ENCODE results near the gene SRMS. TPM values are rescaled to one million over a fixed set of nuclear protein-coding genes. Genes with fewer than 3 reads are reported as not detected.

SRMS gene
- total RNA-seq, 2 donors from 2014 or later = not detected

DNA sequence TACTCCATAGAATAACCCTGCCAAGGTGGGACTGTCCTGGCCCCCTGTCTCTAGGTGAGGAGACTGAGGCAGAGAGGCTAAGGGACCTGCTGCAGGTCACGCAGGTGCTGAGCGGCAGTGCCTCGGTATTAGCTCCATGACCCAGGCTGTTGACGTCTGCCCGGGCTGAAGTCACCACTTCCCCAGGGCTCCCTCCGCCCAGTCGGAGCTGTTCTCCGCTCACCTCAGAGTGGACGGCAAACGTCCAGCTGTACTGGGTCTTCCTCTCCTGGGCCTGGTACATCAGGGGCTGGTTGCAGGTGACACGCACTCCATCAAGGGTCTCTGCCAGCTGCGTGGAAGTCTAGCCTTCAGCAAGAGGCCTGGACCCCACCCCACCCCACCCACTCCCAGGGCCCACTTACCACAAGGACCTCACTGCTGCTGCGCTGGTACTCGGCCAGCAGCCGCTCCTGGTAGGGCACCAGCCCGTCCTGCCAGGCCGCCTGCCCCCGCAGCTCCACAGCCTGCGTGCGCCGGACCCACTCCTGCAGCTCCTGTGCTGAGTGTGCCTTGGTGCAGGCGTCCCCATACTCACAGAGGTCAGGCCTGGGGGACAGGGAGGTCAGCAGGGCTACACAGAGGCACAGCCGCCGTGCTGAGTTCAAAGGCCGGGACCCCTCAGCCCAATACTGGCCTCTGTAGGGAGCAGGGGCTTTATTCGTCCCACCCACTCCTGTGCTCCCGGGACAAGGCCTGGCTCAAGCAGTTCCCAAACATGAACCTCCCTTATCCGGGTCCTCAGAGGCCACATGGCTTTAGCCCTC lies 22.9 kb upstream of the SRMS start:
- H3K27ac ChIP-seq = no peak overlapping the region
- no peaks in the 10 kb centered on the region for H3K27me3 ChIP-seq (replicated peaks; ENCODE audit: insufficient read depth)
- H3K9me3 ChIP-seq = no peaks in the 10 kb centered on the region
- no peak overlapping the region for H3K4me3 ChIP-seq
- peaks cover 5 to 11% of the 10 kb centered on the region in 2 donors for H3K4me1 ChIP-seq (ENCODE audit: control insufficient read depth in 1 of 2, low read depth in 2 of 2)
- ATAC-seq (ENCODE audit: insufficient number of reproducible peaks, low FRiP score, low read depth) (no peak), DNase-seq (ENCODE audit: low spot score) (no peak)
- H3K36me3 ChIP-seq = no peaks in the 10 kb centered on the region
- TF ChIP-seq CTCF (IDR thresholded peaks at IDR 0.05) = no peak

- no peak overlapping the region for H3K4me3 ChIP-seq
- no peak for ATAC-seq (ENCODE audit: insufficient number of reproducible peaks, low FRiP score, low read depth)
- no peaks in the 10 kb centered on the region for H3K9me3 ChIP-seq
- peaks cover 5 to 11% of the 10 kb centered on the region in 2 donors for H3K4me1 ChIP-seq (ENCODE audit: control insufficient read depth in 1 of 2, low read depth in 2 of 2)
- DNase-seq (ENCODE audit: low spot score) = no peak
- no peaks in the 10 kb centered on the region for H3K27me3 ChIP-seq (replicated peaks; ENCODE audit: insufficient read depth)
- no peak overlapping the region for H3K27ac ChIP-seq
- TF ChIP-seq CTCF (IDR thresholded peaks at IDR 0.05) = no peak
- H3K36me3 ChIP-seq = peaks cover 5% of the 10 kb centered on the region
Measured at GRCh38 chr20:63568986-63569949, 21.7 kb upstream of the SRMS start.

- Histone ChIP-seq H3K27ac (no peak overlapping the region), H3K27me3 (replicated peaks; ENCODE audit: insufficient read depth) (no peaks in the 10 kb centered on the region), H3K36me3 (peaks cover 5% of the 10 kb centered on the region), H3K9me3 (no peaks in the 10 kb centered on the region), H3K4me1 (ENCODE audit: control insufficient read depth in 1 of 2, low read depth in 2 of 2) (peaks cover 3 to 8% of the 10 kb centered on the region in 2 donors), H3K4me3 (peak overlapping the region; percentile 30)
- no peak for TF ChIP-seq CTCF (IDR thresholded peaks at IDR 0.05)
- no peak for ATAC-seq (ENCODE audit: insufficient number of reproducible peaks, low FRiP score, low read depth)
- DNase-seq (ENCODE audit: low spot score) = no peak
Measured at GRCh38 chr20:63568170-63568981, 20.8 kb upstream of the SRMS start.

DNA sequence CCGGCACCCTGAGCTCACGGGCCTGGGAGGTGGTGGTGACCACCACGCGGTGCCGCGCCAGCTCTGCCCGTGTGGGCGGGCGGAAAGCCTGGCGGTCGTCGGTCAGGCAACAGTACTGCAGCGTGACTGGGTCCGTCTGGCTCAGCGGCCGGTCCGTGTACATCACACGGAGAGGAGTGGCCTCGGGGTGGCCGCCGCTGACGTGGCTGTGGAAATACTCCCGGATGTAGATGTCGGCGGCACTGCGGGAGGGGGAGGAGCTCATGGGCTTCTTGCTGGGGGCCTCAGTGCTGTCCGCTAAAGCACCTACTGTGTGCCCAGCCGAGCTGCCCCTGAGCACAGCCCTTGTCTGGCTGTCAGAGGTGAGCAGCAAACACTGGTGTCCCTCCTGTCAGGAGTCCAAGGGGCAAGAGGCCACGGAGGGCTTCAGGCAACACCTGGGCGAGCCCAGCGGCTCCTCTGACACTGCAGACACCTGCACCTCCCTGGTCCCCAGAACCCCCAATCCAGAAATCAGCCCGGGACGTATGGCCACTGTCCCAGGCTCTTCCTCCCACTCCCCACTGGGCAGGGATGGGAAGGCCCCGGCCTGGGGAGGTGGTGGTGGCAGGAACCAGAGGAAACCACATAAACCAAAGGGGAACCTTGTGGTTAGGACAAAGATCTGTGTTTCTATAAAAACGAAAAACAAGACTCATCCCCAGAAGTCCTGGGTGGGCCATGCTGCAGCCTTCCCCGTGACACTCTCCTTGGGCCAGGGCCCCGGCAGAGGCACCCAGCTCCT lies 20.0 kb upstream of the SRMS start:
- Histone ChIP-seq H3K4me1 (ENCODE audit: control insufficient read depth in 1 of 2, low read depth in 2 of 2) (no peaks in the 10 kb centered on the region), H3K9me3 (no peaks in the 10 kb centered on the region), H3K36me3 (peaks cover 5% of the 10 kb centered on the region), H3K4me3 (peak overlapping the region; percentile 30), H3K27me3 (replicated peaks; ENCODE audit: insufficient read depth) (no peaks in the 10 kb centered on the region), H3K27ac (no peak overlapping the region)
- DNase-seq (ENCODE audit: low spot score) (no peak), ATAC-seq (ENCODE audit: insufficient number of reproducible peaks, low FRiP score, low read depth) (no peak)
- TF ChIP-seq CTCF (IDR thresholded peaks at IDR 0.05) = no peak

Measured in thoracic aorta (tissue), 2 donors.